Heart left ventricle (tissue), 13 donors: Measurements from ENCODE around the gene WFDC2.

ENCODE experiments used
- POLR2A ChIP-seq, 2 donors: fragments of 450-650 bp; IDR thresholded peaks; one replicate each; pipeline ENCODE4 v1.6.1; 2017; ENCODE audit warnings: antibody characterized with exemption in 2 of 2, mild to moderate bottlenecking in 2 of 2, moderate library complexity in 2 of 2
- TF ChIP-seq, protein P1 (sequence below), 12 donors: fragments of 200-600 bp; sonication (generic) in 4 of 12; IDR thresholded peaks; one replicate each; pipeline versions ENCODE4 v1.5.0 to v1.8.0; 2018 to 2022; ENCODE audit warnings: antibody characterized with exemption in 12 of 12, mild to moderate bottlenecking in 5 of 12
- donor health status: ischemic (EF 13 %, LVEDD 7.1; RV severe dilation, severe dysfunction).
- donor health status: DM: no; HTN: yes; CAD: no.
- donor health status: DM: no; HTN: no; CAD: no.
- donor health status: ischemic (EF 25% LVEDD 6.9; RV normal size, moderate dysfunction).
- donor health status: ischemic (EF 25% LVEDD 5.7; RV mildly dilated, moderate dysfunction).
- donor health status: ischemic (EF 35%, LVEDD 5.7; RV mildly dilated, moderate dysfunction).
- donor health status: nonischemic (EF 11% LVEDD 7.7; RV severe dilation, severe dysfunction).
- donor health status: DM: yes; HTN: yes; CAD: no.
- donor health status: PGD.
- donor health status: ischemic (EF 29% LVEDD 5.4; RV normal size, mild dysfunction).
- donor health status: nonischemic (EF 23%, LVEDD 6.1; RV moderate dilation, normal function).

DNA sequence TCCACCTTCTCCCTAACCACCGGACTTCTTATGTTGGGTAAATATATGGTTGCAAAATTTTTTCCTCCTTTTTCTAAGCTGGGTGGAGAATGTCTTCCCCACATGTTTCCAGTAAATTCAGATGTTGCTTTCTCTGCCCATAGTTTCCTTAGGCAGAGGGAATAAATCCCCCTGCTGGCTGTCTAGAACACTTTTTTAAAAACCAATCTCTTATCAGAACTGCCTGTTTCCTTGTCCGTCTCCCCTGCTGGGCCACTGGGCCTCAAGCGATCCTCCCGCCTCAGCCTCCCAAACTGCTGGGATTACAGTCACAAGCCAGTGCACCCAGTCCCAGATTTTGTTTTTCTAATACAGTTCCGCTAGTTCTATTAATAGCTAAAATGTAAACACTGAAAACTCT is 9.9 kb upstream of the WFDC2 start:
- TF ChIP-seq, protein P1, sequence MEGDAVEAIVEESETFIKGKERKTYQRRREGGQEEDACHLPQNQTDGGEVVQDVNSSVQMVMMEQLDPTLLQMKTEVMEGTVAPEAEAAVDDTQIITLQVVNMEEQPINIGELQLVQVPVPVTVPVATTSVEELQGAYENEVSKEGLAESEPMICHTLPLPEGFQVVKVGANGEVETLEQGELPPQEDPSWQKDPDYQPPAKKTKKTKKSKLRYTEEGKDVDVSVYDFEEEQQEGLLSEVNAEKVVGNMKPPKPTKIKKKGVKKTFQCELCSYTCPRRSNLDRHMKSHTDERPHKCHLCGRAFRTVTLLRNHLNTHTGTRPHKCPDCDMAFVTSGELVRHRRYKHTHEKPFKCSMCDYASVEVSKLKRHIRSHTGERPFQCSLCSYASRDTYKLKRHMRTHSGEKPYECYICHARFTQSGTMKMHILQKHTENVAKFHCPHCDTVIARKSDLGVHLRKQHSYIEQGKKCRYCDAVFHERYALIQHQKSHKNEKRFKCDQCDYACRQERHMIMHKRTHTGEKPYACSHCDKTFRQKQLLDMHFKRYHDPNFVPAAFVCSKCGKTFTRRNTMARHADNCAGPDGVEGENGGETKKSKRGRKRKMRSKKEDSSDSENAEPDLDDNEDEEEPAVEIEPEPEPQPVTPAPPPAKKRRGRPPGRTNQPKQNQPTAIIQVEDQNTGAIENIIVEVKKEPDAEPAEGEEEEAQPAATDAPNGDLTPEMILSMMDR (IDR thresholded peaks at IDR 0.05), result no peak
- no peak for TF ChIP-seq POLR2A (IDR thresholded peaks at IDR 0.05)
